Mononuclear cell (primary cell): ENCODE measurements around the gene SELENOS. TPM values are rescaled to one million over a fixed set of nuclear protein-coding genes. Genes with fewer than 3 reads are reported as not detected.

Experiments used
- H3K27me3 ChIP-seq: 2 replicates; pipeline ENCODE4 v1.6.0; 2011; ENCODE audit warnings: low read length, control low read depth; ENCODE audit not compliant: insufficient read depth
- H3K4me1 ChIP-seq: 2 replicates; pipeline ENCODE4 v1.5.1; 2011; ENCODE audit warnings: mild to moderate bottlenecking, low read length, control low read depth; ENCODE audit not compliant: insufficient read depth
- H3K4me3 ChIP-seq: 2 replicates; pipeline ENCODE4 v1.5.1; 2011; ENCODE audit warnings: mild to moderate bottlenecking, low read length, moderate library complexity
- H3K9me3 ChIP-seq: 2 replicates; pipeline ENCODE4 v1.5.1; 2011; ENCODE audit warnings: low read depth, mild to moderate bottlenecking, control low read depth, low read length
- total RNA-seq: library from RNA; depleted of rRNA; stranded (reverse); fragments of >200 nt; gene quantifications from one replicate; pipeline ENCODE4 v1.2.3, GENCODE V29; 2012

Gene SELENOS
- total RNA-seq, 1 donor: 22.8 TPM

DNA sequence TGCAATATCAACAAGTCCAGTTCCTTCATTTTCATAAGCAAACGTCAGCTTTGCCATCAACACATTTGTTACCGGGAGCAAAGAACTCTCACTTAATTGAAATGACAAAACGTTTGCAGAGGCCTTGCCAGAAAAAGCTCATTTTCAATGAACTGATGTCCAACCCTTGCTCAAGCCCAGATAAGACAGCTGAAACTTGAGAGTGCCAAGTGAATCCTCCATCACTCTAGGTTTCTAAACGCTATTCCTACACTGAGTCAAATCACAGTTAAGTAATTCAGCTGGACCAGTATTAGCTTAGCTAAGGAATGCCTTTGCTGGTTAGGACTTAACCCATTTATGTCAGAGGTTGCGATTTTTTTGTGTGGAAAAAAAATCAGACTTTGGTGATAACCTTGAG is 36.9 kb downstream of the SELENOS start:
- Histone ChIP-seq H3K27me3 (no peaks in the 10 kb centered on the region), H3K9me3 (no peaks in the 10 kb centered on the region), H3K4me3 (no peak overlapping the region), H3K4me1 (peaks cover 100% of the 10 kb centered on the region)

- Histone ChIP-seq H3K4me1 (peaks cover 99% of the 10 kb centered on the region), H3K27me3 (no peaks in the 10 kb centered on the region), H3K4me3 (no peak overlapping the region), H3K9me3 (no peaks in the 10 kb centered on the region)
Measured at GRCh38 chr15:101239724-101240136, 37.6 kb downstream of the SELENOS start.

- Histone ChIP-seq H3K9me3 (no peaks in the 10 kb centered on the region), H3K4me3 (no peak overlapping the region), H3K27me3 (no peaks in the 10 kb centered on the region), H3K4me1 (peaks cover 88% of the 10 kb centered on the region)
Measured at GRCh38 chr15:101237251-101237650, 40.0 kb downstream of the SELENOS start.

- no peaks in the 10 kb centered on the region for H3K27me3 ChIP-seq
- peaks cover 53% of the 10 kb centered on the region for H3K4me1 ChIP-seq
- peaks cover 5% of the 10 kb centered on the region for H3K9me3 ChIP-seq
- H3K4me3 ChIP-seq: no peak overlapping the region
Measured at GRCh38 chr15:101233651-101234280, 43.5 kb downstream of the SELENOS start.

- peaks cover 42% of the 10 kb centered on the region for H3K4me1 ChIP-seq
- H3K9me3 ChIP-seq: peaks cover 14% of the 10 kb centered on the region
- H3K4me3 ChIP-seq: no peak overlapping the region
- H3K27me3 ChIP-seq: no peaks in the 10 kb centered on the region
Measured at GRCh38 chr15:101232677-101233076, 44.6 kb downstream of the SELENOS start.

GRCh38 chr15:101228313-101228712 is 49.0 kb downstream of the SELENOS start:
- Histone ChIP-seq H3K9me3 (peaks cover 14% of the 10 kb centered on the region), H3K27me3 (no peaks in the 10 kb centered on the region), H3K4me1 (peaks cover 19% of the 10 kb centered on the region)

GRCh38 chr15:101225658-101226057 is 51.6 kb downstream of the SELENOS start:
- H3K27me3 ChIP-seq: no peaks in the 10 kb centered on the region
- H3K9me3 ChIP-seq: peaks cover 14% of the 10 kb centered on the region
- H3K4me3 ChIP-seq: no peak overlapping the region
- peaks cover 21% of the 10 kb centered on the region for H3K4me1 ChIP-seq

More at GRCh38 chr15:101228313-101228712, 49.0 kb downstream of the SELENOS start:
- H3K4me3 ChIP-seq: no peak overlapping the region

Other genes with a start within 250 kb of the SELENOS start
- 22.2 TPM for gene CHSY1, start 25.4 kb downstream of the SELENOS start, total RNA-seq
- 76.1 TPM for gene SNRPA1, start 17.8 kb upstream of the SELENOS start, total RNA-seq
- gene PCSK6, start 212.2 kb upstream of the SELENOS start, total RNA-seq: 6.6 TPM